Uterus (tissue), 2 donors: Measurements from ENCODE around the gene KLHL17.

ENCODE experiments used
- CTCF ChIP-seq, 4 experiments: fragments of 200-600 bp in 2 of 4; fragments of 450-650 bp in 2 of 4; sonication (generic) in 2 of 4; IDR thresholded peaks; one replicate each; pipeline ENCODE4 v1.5.1; 2016 to 2019; ENCODE audit warnings: antibody characterized with exemption in 4 of 4, mild to moderate bottlenecking in 2 of 4, moderate library complexity in 1 of 4
- POLR2A ChIP-seq, 2 donors: fragments of 450-650 bp; IDR thresholded peaks; one replicate each; pipeline ENCODE4 v1.6.1; 2016; ENCODE audit warnings: antibody characterized with exemption in 2 of 2, mild to moderate bottlenecking in 1 of 2, moderate library complexity in 1 of 2

GRCh38 chr1:984476-984814, 24.1 kb downstream of the KLHL17 start:
- TF ChIP-seq CTCF (IDR thresholded peaks at IDR 0.05), result no peak
- TF ChIP-seq POLR2A (IDR thresholded peaks at IDR 0.05), result no peak
